ENCODE measurements around the gene MAP4K3.

The MAP4K3 gene

GRCh38 chr2:39436592-39437521 is at the start of gene MAP4K3:
MAP4K3 (minus strand) TSS chr2:39437285; CDS start chr2:39436987, 298 bp downstream.
- DNase-seq: peak; percentile 97

- DNase-seq: no peak
Measured at GRCh38 chr2:39486071-39486470, 49.0 kb upstream of the MAP4K3 start.

- DNase-seq: no peak
Measured at GRCh38 chr2:39484620-39485495, 47.8 kb upstream of the MAP4K3 start.

- DNase-seq: no peak
Measured at GRCh38 chr2:39484206-39484605, 47.1 kb upstream of the MAP4K3 start.

- no peak for DNase-seq
Measured at GRCh38 chr2:39483534-39483933, 46.4 kb upstream of the MAP4K3 start.

- no peak for DNase-seq
Measured at GRCh38 chr2:39481611-39482010, 44.5 kb upstream of the MAP4K3 start.

GRCh38 chr2:39479696-39480095 is 42.6 kb upstream of the MAP4K3 start:
- no peak for DNase-seq

- DNase-seq: no peak
Measured at GRCh38 chr2:39479053-39479670, 42.1 kb upstream of the MAP4K3 start.

GRCh38 chr2:39476524-39476923 is 39.4 kb upstream of the MAP4K3 start:
- DNase-seq: no peak

GRCh38 chr2:39475006-39475405 is 37.9 kb upstream of the MAP4K3 start:
- DNase-seq: no peak

- DNase-seq: no peak
Measured at GRCh38 chr2:39470580-39470979, 33.5 kb upstream of the MAP4K3 start.

- peak; percentile 51 for DNase-seq
Measured at GRCh38 chr2:39469807-39470206, 32.7 kb upstream of the MAP4K3 start.

- peak; percentile 50 for DNase-seq
Measured at GRCh38 chr2:39468579-39469451, 31.7 kb upstream of the MAP4K3 start.

- no peak for DNase-seq
Measured at GRCh38 chr2:39466311-39466710, 29.2 kb upstream of the MAP4K3 start.

- DNase-seq: no peak
Measured at GRCh38 chr2:39464864-39465263, 27.8 kb upstream of the MAP4K3 start.

GRCh38 chr2:39455826-39456225 is 18.7 kb upstream of the MAP4K3 start:
- no peak for DNase-seq

- DNase-seq: no peak
Measured at GRCh38 chr2:39452396-39452795, 15.3 kb upstream of the MAP4K3 start.

- DNase-seq: no peak
Measured at GRCh38 chr2:39451954-39452353, 14.9 kb upstream of the MAP4K3 start.

- no peak for DNase-seq
Measured at GRCh38 chr2:39448169-39448502, 11.1 kb upstream of the MAP4K3 start.

- DNase-seq: no peak
Measured at GRCh38 chr2:39447266-39448168, 10.4 kb upstream of the MAP4K3 start.

GRCh38 chr2:39445934-39446333 is 8.8 kb upstream of the MAP4K3 start:
- DNase-seq: no peak
